IPS-20b (cell line): ENCODE results near the gene TBP.
"Not testable (repeated sequence)": the region's sequence is repeated elsewhere in the genome, so short reads cannot be mapped to it uniquely, and the experiment has no call there.

ENCODE experiments used
- H3K27ac ChIP-seq: one replicate; pipeline ENCODE4 v1.5.1; 2013; ENCODE audit warnings: low read length
- H3K27me3 ChIP-seq: 2 replicates; pipeline ENCODE4 v1.6.1; 2013; ENCODE audit warnings: mild to moderate bottlenecking, low read length, inconsistent platforms; ENCODE audit not compliant: insufficient read depth
- H3K36me3 ChIP-seq: 2 replicates; pipeline ENCODE4 v1.6.1; 2013; ENCODE audit warnings: low read depth, mild to moderate bottlenecking, inconsistent platforms, low read length, moderate library complexity; ENCODE audit not compliant: insufficient read depth
- H3K4me1 ChIP-seq: 2 replicates; pipeline ENCODE4 v1.6.1; 2013; ENCODE audit warnings: mild to moderate bottlenecking, control low read depth, inconsistent platforms, low read length, moderate library complexity; ENCODE audit not compliant: insufficient read depth
- H3K4me3 ChIP-seq: 2 replicates; pipeline ENCODE4 v1.5.1; 2013; ENCODE audit warnings: mild to moderate bottlenecking, low read length, inconsistent platforms
- H3K9ac ChIP-seq: 2 replicates; pipeline ENCODE4 v1.6.1; 2013; ENCODE audit warnings: low read depth, mild to moderate bottlenecking, inconsistent platforms, low read length, moderate library complexity
- H3K9me3 ChIP-seq: 2 replicates; pipeline ENCODE4 v1.6.1; 2013; ENCODE audit warnings: mild to moderate bottlenecking, low read depth, low read length, inconsistent platforms; ENCODE audit not compliant: insufficient read depth

The TBP gene

GRCh38 chr6:170516783-170517616 is 37.2 kb upstream of the TBP start:
- Histone ChIP-seq H3K36me3 (no peaks in the 10 kb centered on the region), H3K4me1 (no peaks in the 10 kb centered on the region), H3K9ac (no peak overlapping the region), H3K4me3 (no peak overlapping the region), H3K27ac (no peak overlapping the region), H3K9me3 (no peaks in the 10 kb centered on the region; the same call in 1 of the 2 replicates), H3K27me3 (no peaks in the 10 kb centered on the region)

GRCh38 chr6:170522565-170523183 is 31.5 kb upstream of the TBP start:
- Histone ChIP-seq H3K27me3 (no peaks in the 10 kb centered on the region), H3K36me3 (no peaks in the 10 kb centered on the region), H3K4me1 (no peaks in the 10 kb centered on the region), H3K9me3 (no peaks in the 10 kb centered on the region), H3K27ac (no peak overlapping the region), H3K9ac (no peak overlapping the region), H3K4me3 (no peak overlapping the region)

- Histone ChIP-seq H3K4me1 (no peaks in the 10 kb centered on the region), H3K27ac (no peak overlapping the region), H3K9me3 (no peaks in the 10 kb centered on the region), H3K36me3 (no peaks in the 10 kb centered on the region), H3K27me3 (no peaks in the 10 kb centered on the region), H3K4me3 (no peak overlapping the region), H3K9ac (no peak overlapping the region)
Measured at GRCh38 chr6:170523256-170524171, 30.7 kb upstream of the TBP start.

- no peak overlapping the region for H3K27ac ChIP-seq
- no peak overlapping the region for H3K9ac ChIP-seq
- H3K4me1 ChIP-seq: no peaks in the 10 kb centered on the region
- H3K9me3 ChIP-seq: no peaks in the 10 kb centered on the region
- H3K27me3 ChIP-seq: no peaks in the 10 kb centered on the region
- no peaks in the 10 kb centered on the region for H3K36me3 ChIP-seq
- H3K4me3 ChIP-seq: no peak overlapping the region
Measured at GRCh38 chr6:170524172-170524502, 30.0 kb upstream of the TBP start.

- Histone ChIP-seq H3K4me3 (no peak overlapping the region), H3K36me3 (no peaks in the 10 kb centered on the region), H3K4me1 (no peaks in the 10 kb centered on the region), H3K9me3 (no peaks in the 10 kb centered on the region), H3K9ac (no peak overlapping the region), H3K27me3 (no peaks in the 10 kb centered on the region), H3K27ac (no peak overlapping the region)
Measured at GRCh38 chr6:170525795-170526194, 28.4 kb upstream of the TBP start.

GRCh38 chr6:170527995-170528394 is 26.2 kb upstream of the TBP start:
- H3K9me3 ChIP-seq, H3K27ac ChIP-seq, H3K9ac ChIP-seq, H3K4me3 ChIP-seq, H3K27me3 ChIP-seq, H3K4me1 ChIP-seq, H3K36me3 ChIP-seq: not testable (repeated sequence)

GRCh38 chr6:170529839-170530469 is 24.2 kb upstream of the TBP start:
- no peaks in the 10 kb centered on the region for H3K9me3 ChIP-seq
- H3K4me3 ChIP-seq: no peak overlapping the region
- H3K27ac ChIP-seq: no peak overlapping the region
- no peak overlapping the region for H3K9ac ChIP-seq
- H3K27me3 ChIP-seq: no peaks in the 10 kb centered on the region
- peaks cover 23% of the 10 kb centered on the region for H3K36me3 ChIP-seq
- H3K4me1 ChIP-seq: no peaks in the 10 kb centered on the region

- Histone ChIP-seq H3K4me1 (no peaks in the 10 kb centered on the region), H3K27ac (no peak overlapping the region), H3K4me3 (no peak overlapping the region), H3K9ac (no peak overlapping the region), H3K36me3 (peaks cover 54% of the 10 kb centered on the region), H3K9me3 (no peaks in the 10 kb centered on the region), H3K27me3 (no peaks in the 10 kb centered on the region)
Measured at GRCh38 chr6:170532867-170533488, 21.2 kb upstream of the TBP start.

GRCh38 chr6:170533792-170534191 is 20.4 kb upstream of the TBP start:
- Histone ChIP-seq H3K36me3 (peaks cover 62% of the 10 kb centered on the region), H3K4me1 (no peaks in the 10 kb centered on the region), H3K27me3 (no peaks in the 10 kb centered on the region), H3K4me3 (no peak overlapping the region), H3K9ac (no peak overlapping the region), H3K27ac (no peak overlapping the region), H3K9me3 (no peaks in the 10 kb centered on the region)

- no peak overlapping the region for H3K27ac ChIP-seq
- H3K9me3 ChIP-seq: no peaks in the 10 kb centered on the region
- peaks cover 74% of the 10 kb centered on the region for H3K36me3 ChIP-seq
- H3K27me3 ChIP-seq: no peaks in the 10 kb centered on the region
- no peaks in the 10 kb centered on the region for H3K4me1 ChIP-seq
- no peak overlapping the region for H3K9ac ChIP-seq
- no peak overlapping the region for H3K4me3 ChIP-seq
Measured at GRCh38 chr6:170535004-170535403, 19.2 kb upstream of the TBP start.

GRCh38 chr6:170536671-170537070 is 17.5 kb upstream of the TBP start:
- Histone ChIP-seq H3K9ac (no peak overlapping the region), H3K9me3 (no peaks in the 10 kb centered on the region), H3K27me3 (no peaks in the 10 kb centered on the region), H3K4me3 (no peak overlapping the region), H3K27ac (no peak overlapping the region), H3K36me3 (peaks cover 91% of the 10 kb centered on the region), H3K4me1 (no peaks in the 10 kb centered on the region)
